Measurements from ENCODE around the gene NUMB. TPM values are rescaled to one million over a fixed set of nuclear protein-coding genes. Genes with fewer than 3 reads are reported as not detected.

NUMB gene
- total RNA-seq, 1 donor from 2014 or later: 72.7 TPM

DNA sequence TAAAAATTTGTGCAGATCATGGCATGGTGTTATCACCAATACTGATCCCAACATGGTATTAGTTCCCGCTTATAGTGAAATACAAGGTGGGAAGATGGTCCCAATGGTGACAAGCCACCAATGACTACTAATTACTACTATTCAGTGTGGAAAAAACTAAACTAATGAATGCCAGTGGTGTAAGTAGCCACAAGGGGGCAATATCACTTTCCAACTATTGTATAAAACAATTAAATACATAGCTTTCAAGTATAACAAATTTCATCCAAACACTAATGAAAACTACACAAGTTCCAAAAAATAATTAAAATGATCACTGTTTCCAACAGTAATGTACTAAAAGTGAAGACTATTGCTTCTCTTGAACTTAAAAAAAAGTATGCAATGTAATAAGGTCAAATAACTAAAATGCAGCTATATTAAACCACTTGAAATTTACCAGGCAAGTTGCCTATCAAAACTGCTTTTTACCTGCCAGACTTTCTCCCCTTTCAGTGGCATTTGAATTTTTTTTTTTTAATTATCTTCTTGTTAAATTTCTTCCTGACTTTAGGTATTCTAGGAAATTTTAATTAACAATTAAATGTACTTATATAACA is 163.0 kb downstream of the NUMB start:
- no peaks in the 10 kb centered on the region for H3K27me3 Mint-ChIP-seq (ENCODE audit: unreplicated experiment)
- H3K4me1 Mint-ChIP-seq (ENCODE audit: unreplicated experiment): peaks cover 2% of the 10 kb centered on the region
- TF ChIP-seq, protein P1, sequence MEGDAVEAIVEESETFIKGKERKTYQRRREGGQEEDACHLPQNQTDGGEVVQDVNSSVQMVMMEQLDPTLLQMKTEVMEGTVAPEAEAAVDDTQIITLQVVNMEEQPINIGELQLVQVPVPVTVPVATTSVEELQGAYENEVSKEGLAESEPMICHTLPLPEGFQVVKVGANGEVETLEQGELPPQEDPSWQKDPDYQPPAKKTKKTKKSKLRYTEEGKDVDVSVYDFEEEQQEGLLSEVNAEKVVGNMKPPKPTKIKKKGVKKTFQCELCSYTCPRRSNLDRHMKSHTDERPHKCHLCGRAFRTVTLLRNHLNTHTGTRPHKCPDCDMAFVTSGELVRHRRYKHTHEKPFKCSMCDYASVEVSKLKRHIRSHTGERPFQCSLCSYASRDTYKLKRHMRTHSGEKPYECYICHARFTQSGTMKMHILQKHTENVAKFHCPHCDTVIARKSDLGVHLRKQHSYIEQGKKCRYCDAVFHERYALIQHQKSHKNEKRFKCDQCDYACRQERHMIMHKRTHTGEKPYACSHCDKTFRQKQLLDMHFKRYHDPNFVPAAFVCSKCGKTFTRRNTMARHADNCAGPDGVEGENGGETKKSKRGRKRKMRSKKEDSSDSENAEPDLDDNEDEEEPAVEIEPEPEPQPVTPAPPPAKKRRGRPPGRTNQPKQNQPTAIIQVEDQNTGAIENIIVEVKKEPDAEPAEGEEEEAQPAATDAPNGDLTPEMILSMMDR (IDR thresholded peaks at IDR 0.05): peak; percentile 78
- H3K36me3 Mint-ChIP-seq (ENCODE audit: unreplicated experiment): peaks cover 15% of the 10 kb centered on the region
- H3K4me3 Mint-ChIP-seq (ENCODE audit: unreplicated experiment): no peak overlapping the region
- H3K27ac Mint-ChIP-seq (ENCODE audit: unreplicated experiment): no peak overlapping the region
- DNase-seq (ENCODE audit: extremely low spot score, unreplicated experiment): no peak
- no peaks in the 10 kb centered on the region for H3K9me3 Mint-ChIP-seq (ENCODE audit: unreplicated experiment)

DNA sequence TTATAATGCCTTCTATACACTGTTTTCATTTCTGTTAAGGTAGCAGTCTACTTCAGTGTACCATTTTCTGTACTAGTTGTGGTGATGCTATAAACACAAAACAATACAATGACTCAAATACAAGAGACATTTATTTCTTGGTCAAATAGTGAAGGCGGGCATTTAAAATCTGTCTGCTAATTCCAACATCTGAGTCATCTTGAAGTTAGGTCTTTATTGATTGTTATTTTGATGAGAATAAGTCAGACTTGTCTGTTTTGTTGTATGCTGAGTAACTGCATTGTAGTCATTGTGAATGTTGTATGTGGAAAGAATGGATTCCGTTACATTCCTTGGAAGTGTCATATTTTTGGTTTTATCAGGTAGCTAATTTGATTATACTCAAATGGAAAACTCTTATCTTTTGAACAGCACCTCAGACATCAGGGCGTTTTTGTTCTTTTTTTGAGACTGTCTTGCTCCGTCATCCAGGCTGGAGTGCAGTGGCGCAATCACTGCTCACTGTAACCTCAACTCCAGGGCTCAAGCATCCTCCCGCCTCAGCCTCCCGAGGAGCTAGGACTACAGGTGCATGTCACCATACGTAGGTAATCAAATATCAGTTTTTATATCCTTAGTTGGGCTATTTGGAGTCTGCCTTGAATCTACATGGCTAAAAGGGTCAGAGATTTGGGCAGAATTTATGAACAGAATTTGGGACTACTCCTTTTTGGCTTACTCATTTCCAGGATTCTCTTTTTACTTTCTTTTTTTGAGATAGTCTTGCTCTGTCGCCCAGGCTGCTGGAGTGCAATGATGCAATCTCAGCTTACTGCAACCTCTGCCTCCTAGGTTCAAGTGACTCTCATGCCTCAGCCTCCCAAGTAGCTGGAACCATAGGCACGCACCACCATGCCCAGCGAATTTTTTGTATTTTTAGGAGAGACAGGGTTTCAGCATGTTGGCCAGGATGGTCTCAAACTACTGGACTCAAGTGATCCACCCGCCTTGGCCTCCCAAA is 164.3 kb downstream of the NUMB start:
- Mint-ChIP-seq H3K4me3 (ENCODE audit: unreplicated experiment) (no peak overlapping the region), H3K4me1 (ENCODE audit: unreplicated experiment) (peaks cover 4% of the 10 kb centered on the region), H3K27me3 (ENCODE audit: unreplicated experiment) (no peaks in the 10 kb centered on the region), H3K36me3 (ENCODE audit: unreplicated experiment) (peaks cover 11% of the 10 kb centered on the region), H3K9me3 (ENCODE audit: unreplicated experiment) (no peaks in the 10 kb centered on the region), H3K27ac (ENCODE audit: unreplicated experiment) (no peak overlapping the region)
- TF ChIP-seq, protein P1 (IDR thresholded peaks at IDR 0.05): no peak
- no peak for DNase-seq (ENCODE audit: extremely low spot score, unreplicated experiment)

DNA sequence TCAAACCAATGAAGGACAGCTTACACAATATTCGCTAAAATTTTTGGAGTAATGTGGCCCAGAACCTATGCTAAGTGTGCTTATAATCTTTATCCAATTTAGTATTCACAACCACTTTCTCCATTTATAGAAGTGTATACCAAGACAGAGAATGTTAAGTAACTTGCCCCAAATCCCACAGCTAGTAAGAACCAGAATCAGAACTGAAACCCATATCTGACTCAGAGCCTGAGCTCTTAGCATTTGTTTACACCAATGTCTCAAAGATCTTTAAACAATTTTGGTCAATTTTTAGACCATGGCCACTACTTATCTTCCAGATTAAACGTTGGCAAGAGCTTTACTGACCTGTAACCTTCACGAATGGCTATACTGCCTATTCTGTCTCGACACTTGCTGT is 168.1 kb downstream of the NUMB start:
- TF ChIP-seq, protein P1 (IDR thresholded peaks at IDR 0.05): no peak
- Mint-ChIP-seq H3K36me3 (ENCODE audit: unreplicated experiment) (peaks cover 17% of the 10 kb centered on the region), H3K4me3 (ENCODE audit: unreplicated experiment) (no peak overlapping the region), H3K9me3 (ENCODE audit: unreplicated experiment) (no peaks in the 10 kb centered on the region), H3K27ac (ENCODE audit: unreplicated experiment) (no peak overlapping the region), H3K27me3 (ENCODE audit: unreplicated experiment) (no peaks in the 10 kb centered on the region), H3K4me1 (ENCODE audit: unreplicated experiment) (peaks cover 2% of the 10 kb centered on the region)
- DNase-seq (ENCODE audit: extremely low spot score, unreplicated experiment): no peak

DNA sequence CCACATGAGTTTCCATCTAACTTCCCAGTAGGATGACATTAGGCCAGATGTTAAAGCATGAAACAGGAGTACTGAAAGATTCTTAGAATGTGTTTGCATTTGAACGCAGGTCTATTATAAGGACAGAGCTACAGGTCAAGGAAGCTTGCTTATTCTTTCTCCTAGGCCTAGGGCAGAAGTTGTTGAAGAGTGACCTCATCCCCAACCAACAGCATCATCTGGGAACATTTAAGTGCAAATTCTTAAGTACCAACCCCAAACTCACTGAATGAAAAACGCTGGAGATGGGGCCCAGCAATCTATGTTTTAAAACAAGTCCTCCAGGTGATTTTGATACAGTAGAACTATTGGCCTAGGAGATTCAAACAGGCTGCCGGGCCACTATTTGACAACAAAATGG is 168.6 kb downstream of the NUMB start:
- no peak for DNase-seq (ENCODE audit: extremely low spot score, unreplicated experiment)
- peaks cover 2% of the 10 kb centered on the region for H3K4me1 Mint-ChIP-seq (ENCODE audit: unreplicated experiment)

More for the DNA sequence above, 168.6 kb downstream of the NUMB start:
- Mint-ChIP-seq H3K27me3 (ENCODE audit: unreplicated experiment) (no peaks in the 10 kb centered on the region), H3K4me3 (ENCODE audit: unreplicated experiment) (no peak overlapping the region), H3K36me3 (ENCODE audit: unreplicated experiment) (peaks cover 17% of the 10 kb centered on the region), H3K9me3 (ENCODE audit: unreplicated experiment) (no peaks in the 10 kb centered on the region), H3K27ac (ENCODE audit: unreplicated experiment) (peak overlapping the region; percentile 28)
- TF ChIP-seq, protein P1 (IDR thresholded peaks at IDR 0.05): no peak

Data from osteocyte (in vitro differentiated cells).